GM23338 (cell line): ENCODE measurements around the gene TOMM40. TPM values are rescaled to one million over a fixed set of nuclear protein-coding genes. Genes with fewer than 3 reads are reported as not detected.
"Not testable (repeated sequence)": the region's sequence is repeated elsewhere in the genome, so short reads cannot be mapped to it uniquely, and the experiment has no call there.

Experiments used
- ATAC-seq: fragments of 200-7000 bp; cut with Tn5 transposase; 3 replicates; pipeline ENCODE4 v1.9.1; 2020
- DNase-seq: peaks from one replicate; pipeline ENCODE4 v3.0.0-alpha.2; 2015; ENCODE audit warnings: low spot score
- H2AFZ ChIP-seq: fragments of 200-600 bp; sonication (generic); 2 replicates; pipeline ENCODE4 v1.8.0; 2016; ENCODE audit warnings: antibody characterized with exemption, mild to moderate bottlenecking, moderate library complexity
- H3F3A ChIP-seq: fragments of 200-600 bp; sonication (generic); replicated peaks from 2 replicates; pipeline ENCODE4 v1.8.0; 2017; ENCODE audit warnings: antibody characterized with exemption, mixed run types, low read depth
- H3K27ac ChIP-seq: fragments of 200-600 bp; sonication (generic); 2 replicates; pipeline ENCODE4 v1.6.1; 2016; ENCODE audit warnings: low read depth
- H3K27me3 ChIP-seq: fragments of 200-600 bp; sonication (generic); 2 replicates; pipeline ENCODE4 v1.8.0; 2016; ENCODE audit warnings: mild to moderate bottlenecking, mixed run types, moderate library complexity; ENCODE audit not compliant: insufficient read depth
- H3K36me3 ChIP-seq: fragments of 200-600 bp; sonication (generic); 2 replicates; pipeline ENCODE4 v1.8.0; 2016; ENCODE audit warnings: mild to moderate bottlenecking; ENCODE audit not compliant: insufficient read depth
- H3K4me1 ChIP-seq: fragments of 200-600 bp; sonication (generic); 2 replicates; pipeline ENCODE4 v1.8.0; 2016; ENCODE audit warnings: mild to moderate bottlenecking, moderate library complexity; ENCODE audit not compliant: insufficient read depth
- H3K4me2 ChIP-seq: fragments of 200-600 bp; sonication (generic); 2 replicates; pipeline ENCODE4 v1.7.1; 2017; ENCODE audit warnings: mixed run types
- H3K4me3 ChIP-seq: fragments of 200-600 bp; sonication (generic); 2 replicates; pipeline ENCODE4 v1.6.1; 2016; ENCODE audit warnings: mixed run types
- H3K79me2 ChIP-seq: fragments of 200-600 bp; sonication (generic); replicated peaks from 2 replicates; pipeline ENCODE4 v1.8.0; 2017; ENCODE audit warnings: mild to moderate bottlenecking; ENCODE audit not compliant: insufficient read depth
- H3K9me2 ChIP-seq: fragments of 200-600 bp; sonication (generic); 2 replicates; pipeline ENCODE4 v1.8.0; 2017; ENCODE audit not compliant: insufficient read depth
- H4K20me1 ChIP-seq: fragments of 200-600 bp; sonication (generic); replicated peaks from 2 replicates; pipeline ENCODE4 v1.8.0; 2017; ENCODE audit warnings: mild to moderate bottlenecking; ENCODE audit not compliant: insufficient read depth
- H3K27ac Mint-ChIP-seq: 2 replicates; pipeline ENCODE4 v1.8.0; 2020; ENCODE audit warnings: inconsistent platforms, mild to moderate bottlenecking, moderate library complexity, mixed read lengths
- H3K27me3 Mint-ChIP-seq: 3 replicates; pipeline ENCODE4 v1.8.0; 2022; ENCODE audit warnings: low read depth, mild to moderate bottlenecking, moderate library complexity, mixed read lengths, inconsistent platforms; ENCODE audit not compliant: insufficient read depth, poor library complexity
- H3K36me3 Mint-ChIP-seq: 3 replicates; pipeline ENCODE4 v1.8.0; 2021; ENCODE audit warnings: low read depth, mild to moderate bottlenecking, inconsistent platforms, moderate library complexity, mixed read lengths
- H3K4me1 Mint-ChIP-seq: 3 replicates; pipeline ENCODE4 v1.8.0; 2020; ENCODE audit warnings: mild to moderate bottlenecking, inconsistent platforms, mixed read lengths
- H3K4me3 Mint-ChIP-seq: 3 replicates; pipeline ENCODE4 v1.8.0; 2021; ENCODE audit warnings: moderate library complexity, mild to moderate bottlenecking, inconsistent platforms, mixed read lengths
- H3K9me3 Mint-ChIP-seq: 3 replicates; pipeline ENCODE4 v1.8.0; 2020; ENCODE audit warnings: moderate library complexity, mild to moderate bottlenecking, inconsistent platforms, mixed read lengths
- CREB1 ChIP-seq: fragments of 250-450 bp; sonication (Bioruptor Pico); IDR thresholded peaks from 2 replicates; pipeline ENCODE4 v1.5.0; 2020; ENCODE audit warnings: low read depth, mild to moderate bottlenecking, moderate library complexity
- EZH2 ChIP-seq: fragments of 200-600 bp; sonication (generic); IDR thresholded peaks from one replicate; pipeline ENCODE4 v1.8.0; 2017; ENCODE audit warnings: antibody characterized with exemption, mild to moderate bottlenecking, low read depth; ENCODE audit not compliant: unreplicated experiment
- EZH2phosphoT487 ChIP-seq: fragments of 200-600 bp; sonication (generic); IDR thresholded peaks from one replicate; pipeline ENCODE4 v1.8.1; 2018; ENCODE audit warnings: antibody characterized with exemption; ENCODE audit not compliant: unreplicated experiment
- JUNB ChIP-seq: IDR thresholded peaks from one replicate; pipeline ENCODE4 v1.6.1; 2016; ENCODE audit warnings: antibody characterized with exemption; ENCODE audit not compliant: unreplicated experiment
- POLR2AphosphoS5 ChIP-seq: IDR thresholded peaks from 2 replicates; pipeline ENCODE4 v1.6.1; 2016; ENCODE audit warnings: antibody characterized with exemption, low read depth
- STAT1 ChIP-seq: IDR thresholded peaks from one replicate; pipeline ENCODE4 v1.6.1; 2016; ENCODE audit warnings: antibody characterized with exemption; ENCODE audit not compliant: unreplicated experiment
- ZNF114 ChIP-seq: fragments of 250-450 bp; sonication (Bioruptor Pico); IDR thresholded peaks from 2 replicates; pipeline ENCODE4 v1.5.0; 2020; ENCODE audit warnings: mild to moderate bottlenecking, moderate library complexity
- ZNF331 ChIP-seq: fragments of 250-450 bp; sonication (Bioruptor Pico); IDR thresholded peaks from 2 replicates; pipeline ENCODE4 v1.5.0; 2020; ENCODE audit warnings: low read depth, mild to moderate bottlenecking, moderate library complexity
- polyA plus RNA-seq: library from polyadenylated mRNA; unstranded; fragments of >200 nt; fragmentation: Nextera tagmentation; extraction: Ambion mirVana; gene quantifications from 2 replicates; pipeline ENCODE4 v1.2.1, GENCODE V29; 2016
- total RNA-seq: library from RNA; depleted of rRNA; stranded (reverse); fragments of >200 nt; shearing (Covaris generic); gene quantifications from 2 replicates; pipeline ENCODE4 v1.2.3, GENCODE V29; 2014
- TF ChIP-seq, protein P1 (sequence below): IDR thresholded peaks from 2 replicates; pipeline ENCODE4 v1.6.1; 2016; ENCODE audit warnings: antibody characterized with exemption
- TF ChIP-seq, protein P2 (sequence below): IDR thresholded peaks from one replicate; pipeline ENCODE4 v1.6.1; 2018; ENCODE audit warnings: antibody characterized with exemption; ENCODE audit not compliant: unreplicated experiment
- TF ChIP-seq, protein P3 (sequence below), 2 experiments: fragments of 200-600 bp in 1 of 2; sonication (generic) in 1 of 2; conservative IDR thresholded peaks; 2 replicates each; pipeline versions ENCODE4 v1.5.1 to v1.6.1; 2016 to 2017; ENCODE audit warnings: antibody characterized with exemption in 2 of 2, low read depth in 2 of 2, mild to moderate bottlenecking in 2 of 2, moderate library complexity in 1 of 2

TOMM40 gene
- total and polyA plus RNA-seq, 2 experiments from 2014 or later = 142 to 273 TPM

DNA sequence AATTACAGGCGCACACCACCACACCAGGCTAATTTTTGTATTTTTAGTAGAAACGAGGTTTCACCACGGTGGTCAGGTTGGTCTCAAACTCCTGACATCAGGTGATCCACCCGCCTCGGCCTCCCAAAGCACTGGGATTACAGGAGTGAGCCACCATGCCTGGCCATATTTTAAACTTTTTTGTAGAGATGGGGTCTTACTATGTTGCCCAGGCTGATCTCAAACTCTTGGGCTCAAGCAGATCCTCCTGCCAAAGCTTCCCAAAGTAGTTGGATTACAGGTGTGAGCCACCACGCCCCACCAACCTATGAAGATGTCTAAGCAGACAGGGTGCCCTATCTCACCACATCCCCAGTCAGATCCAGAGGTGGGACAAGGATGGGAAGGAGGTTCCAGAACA is 20.8 kb downstream of the TOMM40 start:
- peaks cover 11% of the 10 kb centered on the region for H3K79me2 ChIP-seq
- peaks cover 18% of the 10 kb centered on the region for H3K27me3 Mint-ChIP-seq
- peaks cover 16% of the 10 kb centered on the region for H3K36me3 ChIP-seq
- H3K4me3 Mint-ChIP-seq, H2AFZ ChIP-seq, H3K9me3 Mint-ChIP-seq, ATAC-seq, H3K4me3 ChIP-seq, H3K27ac Mint-ChIP-seq, H3K27me3 ChIP-seq, DNase-seq, H4K20me1 ChIP-seq, H3K27ac ChIP-seq, H3K9me2 ChIP-seq, H3K4me2 ChIP-seq: not testable (repeated sequence)
- H3K4me1 ChIP-seq = peaks cover 24% of the 10 kb centered on the region
- H3K36me3 Mint-ChIP-seq = peaks cover 27% of the 10 kb centered on the region
- H3K4me1 Mint-ChIP-seq = peaks cover 37% of the 10 kb centered on the region
- H3F3A ChIP-seq = peaks cover 24% of the 10 kb centered on the region

DNA sequence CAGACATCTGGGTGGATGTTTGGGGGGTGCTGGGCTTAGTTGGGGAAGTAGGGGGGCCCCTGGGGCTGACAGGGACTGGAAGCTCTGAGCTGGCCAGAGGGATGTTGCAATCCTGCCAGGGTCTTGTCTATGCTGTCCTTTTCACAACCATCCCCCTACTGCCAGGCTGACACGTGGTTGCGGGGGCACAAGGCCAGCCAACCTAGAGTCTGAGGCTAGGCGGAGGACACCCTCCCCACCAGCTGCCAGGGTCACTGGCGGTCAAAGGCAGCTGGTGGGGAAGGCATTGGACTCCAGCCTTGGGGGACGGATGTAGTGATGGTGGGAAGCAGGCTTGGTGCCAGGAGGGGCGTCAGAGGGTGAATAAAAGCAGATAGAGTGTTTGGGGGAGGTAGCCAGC is 21.8 kb downstream of the TOMM40 start:
- DNase-seq (no peak), ATAC-seq (no peak)
- no peak overlapping the region for H3K4me3 ChIP-seq
- H3K4me3 Mint-ChIP-seq = no peak overlapping the region; the same call in 2 of the 3 replicates
- H3K4me2 ChIP-seq = no peak overlapping the region
- peaks cover 6% of the 10 kb centered on the region for H3K36me3 ChIP-seq
- H3K27ac ChIP-seq = no peak overlapping the region
- H3F3A ChIP-seq = peaks cover 14% of the 10 kb centered on the region
- H3K4me1 ChIP-seq = peaks cover 22% of the 10 kb centered on the region
- peaks cover 18% of the 10 kb centered on the region for H3K36me3 Mint-ChIP-seq
- H3K9me2 ChIP-seq = no peaks in the 10 kb centered on the region
- no peaks in the 10 kb centered on the region for H3K9me3 Mint-ChIP-seq
- peaks cover 19% of the 10 kb centered on the region for H3K27me3 Mint-ChIP-seq
- H3K4me1 Mint-ChIP-seq = peaks cover 37% of the 10 kb centered on the region
- H3K27ac Mint-ChIP-seq = no peak overlapping the region; the same call in none of the 2 replicates
- H2AFZ ChIP-seq = no peak overlapping the region
- H3K79me2 ChIP-seq = peaks cover 2% of the 10 kb centered on the region; the same call in 1 of the 2 replicates
- H4K20me1 ChIP-seq = no peaks in the 10 kb centered on the region
- no peaks in the 10 kb centered on the region for H3K27me3 ChIP-seq
- TF ChIP-seq, protein P1, sequence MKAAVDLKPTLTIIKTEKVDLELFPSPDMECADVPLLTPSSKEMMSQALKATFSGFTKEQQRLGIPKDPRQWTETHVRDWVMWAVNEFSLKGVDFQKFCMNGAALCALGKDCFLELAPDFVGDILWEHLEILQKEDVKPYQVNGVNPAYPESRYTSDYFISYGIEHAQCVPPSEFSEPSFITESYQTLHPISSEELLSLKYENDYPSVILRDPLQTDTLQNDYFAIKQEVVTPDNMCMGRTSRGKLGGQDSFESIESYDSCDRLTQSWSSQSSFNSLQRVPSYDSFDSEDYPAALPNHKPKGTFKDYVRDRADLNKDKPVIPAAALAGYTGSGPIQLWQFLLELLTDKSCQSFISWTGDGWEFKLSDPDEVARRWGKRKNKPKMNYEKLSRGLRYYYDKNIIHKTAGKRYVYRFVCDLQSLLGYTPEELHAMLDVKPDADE = no peak
- TF ChIP-seq POLR2AphosphoS5 = no peak
- no peak for TF ChIP-seq EZH2phosphoT487
- no peak for TF ChIP-seq ZNF331 (CRISPR knock-in tag)
- TF ChIP-seq STAT1 = no peak
- TF ChIP-seq JUNB = no peak
- TF ChIP-seq CREB1 = no peak
- TF ChIP-seq, protein P2, sequence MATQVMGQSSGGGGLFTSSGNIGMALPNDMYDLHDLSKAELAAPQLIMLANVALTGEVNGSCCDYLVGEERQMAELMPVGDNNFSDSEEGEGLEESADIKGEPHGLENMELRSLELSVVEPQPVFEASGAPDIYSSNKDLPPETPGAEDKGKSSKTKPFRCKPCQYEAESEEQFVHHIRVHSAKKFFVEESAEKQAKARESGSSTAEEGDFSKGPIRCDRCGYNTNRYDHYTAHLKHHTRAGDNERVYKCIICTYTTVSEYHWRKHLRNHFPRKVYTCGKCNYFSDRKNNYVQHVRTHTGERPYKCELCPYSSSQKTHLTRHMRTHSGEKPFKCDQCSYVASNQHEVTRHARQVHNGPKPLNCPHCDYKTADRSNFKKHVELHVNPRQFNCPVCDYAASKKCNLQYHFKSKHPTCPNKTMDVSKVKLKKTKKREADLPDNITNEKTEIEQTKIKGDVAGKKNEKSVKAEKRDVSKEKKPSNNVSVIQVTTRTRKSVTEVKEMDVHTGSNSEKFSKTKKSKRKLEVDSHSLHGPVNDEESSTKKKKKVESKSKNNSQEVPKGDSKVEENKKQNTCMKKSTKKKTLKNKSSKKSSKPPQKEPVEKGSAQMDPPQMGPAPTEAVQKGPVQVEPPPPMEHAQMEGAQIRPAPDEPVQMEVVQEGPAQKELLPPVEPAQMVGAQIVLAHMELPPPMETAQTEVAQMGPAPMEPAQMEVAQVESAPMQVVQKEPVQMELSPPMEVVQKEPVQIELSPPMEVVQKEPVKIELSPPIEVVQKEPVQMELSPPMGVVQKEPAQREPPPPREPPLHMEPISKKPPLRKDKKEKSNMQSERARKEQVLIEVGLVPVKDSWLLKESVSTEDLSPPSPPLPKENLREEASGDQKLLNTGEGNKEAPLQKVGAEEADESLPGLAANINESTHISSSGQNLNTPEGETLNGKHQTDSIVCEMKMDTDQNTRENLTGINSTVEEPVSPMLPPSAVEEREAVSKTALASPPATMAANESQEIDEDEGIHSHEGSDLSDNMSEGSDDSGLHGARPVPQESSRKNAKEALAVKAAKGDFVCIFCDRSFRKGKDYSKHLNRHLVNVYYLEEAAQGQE = no peak
- TF ChIP-seq, protein P3, sequence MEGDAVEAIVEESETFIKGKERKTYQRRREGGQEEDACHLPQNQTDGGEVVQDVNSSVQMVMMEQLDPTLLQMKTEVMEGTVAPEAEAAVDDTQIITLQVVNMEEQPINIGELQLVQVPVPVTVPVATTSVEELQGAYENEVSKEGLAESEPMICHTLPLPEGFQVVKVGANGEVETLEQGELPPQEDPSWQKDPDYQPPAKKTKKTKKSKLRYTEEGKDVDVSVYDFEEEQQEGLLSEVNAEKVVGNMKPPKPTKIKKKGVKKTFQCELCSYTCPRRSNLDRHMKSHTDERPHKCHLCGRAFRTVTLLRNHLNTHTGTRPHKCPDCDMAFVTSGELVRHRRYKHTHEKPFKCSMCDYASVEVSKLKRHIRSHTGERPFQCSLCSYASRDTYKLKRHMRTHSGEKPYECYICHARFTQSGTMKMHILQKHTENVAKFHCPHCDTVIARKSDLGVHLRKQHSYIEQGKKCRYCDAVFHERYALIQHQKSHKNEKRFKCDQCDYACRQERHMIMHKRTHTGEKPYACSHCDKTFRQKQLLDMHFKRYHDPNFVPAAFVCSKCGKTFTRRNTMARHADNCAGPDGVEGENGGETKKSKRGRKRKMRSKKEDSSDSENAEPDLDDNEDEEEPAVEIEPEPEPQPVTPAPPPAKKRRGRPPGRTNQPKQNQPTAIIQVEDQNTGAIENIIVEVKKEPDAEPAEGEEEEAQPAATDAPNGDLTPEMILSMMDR (conservative IDR thresholded peaks at IDR 0.05; ENCODE audit: low read depth in 2 of 2) = no peak
- no peak for TF ChIP-seq ZNF114
- TF ChIP-seq EZH2 = no peak
